Lung microvascular endothelial cell (primary cell): ENCODE measurements around the gene RCL1. TPM values are rescaled to one million over a fixed set of nuclear protein-coding genes. Genes with fewer than 3 reads are reported as not detected.
"Not testable (repeated sequence)": the region's sequence is repeated elsewhere in the genome, so short reads cannot be mapped to it uniquely, and the experiment has no call there.

Source experiments
- DNase-seq, 2 donors: peaks; one replicate each; pipeline versions ENCODE4 v3.0.0 to v3.0.0-alpha.2; 2010; ENCODE audit warnings: low read depth in 2 of 2
- total RNA-seq: library from RNA; depleted of rRNA; stranded (reverse); fragments of >200 nt; gene quantifications from 2 replicates; pipeline ENCODE4 v1.2.1, GENCODE V29; 2014

RCL1 gene
- total RNA-seq, 1 donor from 2014 or later: 12.9 TPM

GRCh38 chr9:4783191-4783590 lies 9.6 kb upstream of the RCL1 start:
- DNase-seq: not testable (repeated sequence)

DNA sequence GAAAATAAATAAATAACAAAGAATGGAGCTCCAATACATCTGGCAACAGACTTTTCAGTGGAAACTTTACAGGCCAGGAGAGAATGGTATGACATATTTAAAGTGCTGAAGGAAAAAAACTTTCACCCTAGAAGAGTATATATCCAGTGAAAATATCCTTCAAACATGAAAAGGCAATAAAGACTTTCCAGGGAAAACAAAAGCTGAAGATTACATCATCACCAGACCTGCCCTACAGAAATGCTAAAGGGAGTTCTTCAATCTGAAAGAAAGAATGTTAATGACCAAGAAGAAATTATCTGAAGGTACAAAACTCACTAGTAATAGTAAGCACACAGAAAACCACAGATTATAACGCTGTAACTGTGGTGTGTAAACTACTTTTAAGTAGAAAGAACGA lies 8.3 kb upstream of the RCL1 start:
- DNase-seq: no peak

- no peak for DNase-seq
Measured at GRCh38 chr9:4786599-4786998, 6.1 kb upstream of the RCL1 start.

- no peak for DNase-seq
Measured at GRCh38 chr9:4787876-4788275, 4.9 kb upstream of the RCL1 start.

DNA sequence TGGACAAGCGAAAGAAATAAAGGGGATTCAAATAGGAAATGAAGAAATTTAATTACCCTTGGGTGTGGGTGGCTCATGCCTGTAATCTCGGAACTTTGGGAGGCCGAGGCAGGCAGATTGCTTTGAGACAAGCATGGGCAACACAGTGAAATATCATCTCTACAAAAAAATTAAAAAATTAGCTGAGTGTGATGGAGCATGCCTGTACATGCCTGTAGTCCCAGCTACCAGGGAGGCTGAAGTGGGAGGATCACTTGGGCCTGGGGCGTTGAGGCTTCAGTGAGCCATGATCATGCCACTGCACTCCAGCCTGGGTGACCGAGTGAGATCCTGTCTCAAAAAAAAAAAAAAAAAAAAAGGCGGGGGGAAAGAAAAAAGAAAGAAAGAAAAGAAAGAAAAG lies 4.0 kb upstream of the RCL1 start:
- DNase-seq: no peak

GRCh38 chr9:4792054-4792571 lies 631 bp upstream of the RCL1 start:
- DNase-seq: no peak

DNA sequence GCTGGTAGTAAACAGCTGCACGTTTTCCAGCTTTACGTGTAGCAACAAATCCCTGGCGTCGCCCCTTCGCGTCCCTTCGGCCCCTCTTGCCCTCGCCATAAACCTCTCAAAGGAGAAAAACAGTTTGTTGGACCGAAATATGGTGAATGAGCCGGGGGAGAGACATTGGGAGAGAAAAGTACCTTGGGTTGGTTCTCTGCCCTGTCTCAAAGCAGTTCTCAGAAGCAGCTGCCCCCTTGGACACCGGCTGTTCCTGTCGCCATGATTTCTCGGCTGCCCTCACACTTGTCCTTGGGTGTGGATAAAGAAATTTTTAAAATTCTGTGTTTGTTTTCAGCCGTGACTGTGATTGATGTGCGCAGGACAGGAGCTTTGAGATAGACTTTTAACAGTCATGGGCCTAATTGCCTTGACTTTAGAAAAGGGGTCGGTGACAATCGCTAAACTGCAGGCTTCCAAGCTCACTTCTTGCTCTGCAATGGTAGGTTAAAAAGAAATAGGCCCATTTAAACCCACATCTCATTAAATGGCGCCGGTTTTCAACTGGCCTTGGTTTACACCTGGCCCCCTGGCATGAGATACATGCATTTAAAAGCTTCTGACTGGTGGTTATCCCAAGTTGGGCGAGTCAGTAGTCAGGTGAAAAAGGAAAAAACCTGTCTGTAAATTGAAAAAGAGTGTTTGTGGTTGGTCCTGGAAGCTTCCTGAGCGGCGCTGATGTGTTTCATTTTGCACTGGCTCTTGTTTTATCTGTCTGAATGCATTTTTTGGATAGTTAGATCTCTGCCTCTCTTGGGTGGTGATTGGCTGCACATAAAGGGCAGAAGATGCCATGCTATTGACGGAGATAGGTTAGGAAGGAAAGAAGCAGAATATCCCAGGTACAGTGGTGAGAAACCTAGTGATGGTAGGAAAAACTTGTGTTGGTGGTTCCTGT lies 983 bp downstream of the RCL1 start:
- peak; percentile 5 to 19 for DNase-seq

DNA sequence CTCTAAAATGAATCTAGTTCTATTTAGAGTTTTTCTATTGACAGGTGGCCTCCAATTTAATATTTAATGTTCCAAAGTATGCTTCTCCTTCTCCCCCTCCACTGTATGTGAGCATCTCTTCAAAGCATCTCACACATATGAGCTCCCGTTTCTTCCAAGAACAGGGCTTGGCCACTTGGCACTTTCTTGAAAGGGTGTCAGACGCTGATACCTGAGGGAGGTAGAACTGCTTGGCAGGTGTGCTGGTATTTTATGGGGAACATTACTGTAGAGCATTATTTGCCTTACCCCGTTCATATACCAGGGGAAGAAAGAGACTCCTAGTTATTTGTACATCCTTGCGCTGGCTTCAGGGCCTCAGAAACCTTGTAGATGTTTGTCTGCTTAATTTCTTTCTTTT lies 1.9 kb downstream of the RCL1 start:
- DNase-seq: no peak

- not testable (repeated sequence) for DNase-seq
Measured at GRCh38 chr9:4795108-4795507, 2.4 kb downstream of the RCL1 start.

DNA sequence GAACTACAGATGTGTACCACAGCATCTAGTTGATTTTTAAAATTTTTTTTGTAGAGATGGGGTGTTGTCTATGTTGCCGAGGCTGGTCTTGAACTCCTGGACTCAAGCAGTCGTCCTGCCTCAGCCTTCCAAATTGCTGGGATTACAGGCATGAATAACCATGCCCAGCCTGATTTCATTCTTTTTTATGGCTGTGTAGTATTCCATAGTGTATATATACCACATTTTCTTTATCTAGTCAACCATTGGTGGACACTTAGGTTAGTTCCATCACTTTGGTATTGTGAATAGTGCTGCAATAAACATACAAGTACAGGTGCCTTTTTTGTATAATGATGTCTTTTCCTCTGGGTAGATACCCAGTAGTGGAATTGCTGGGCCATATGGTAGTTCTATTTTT lies 3.8 kb downstream of the RCL1 start:
- DNase-seq: no peak

GRCh38 chr9:4796988-4797853 lies 4.5 kb downstream of the RCL1 start:
- peak; percentile 52 to 68 for DNase-seq

DNA sequence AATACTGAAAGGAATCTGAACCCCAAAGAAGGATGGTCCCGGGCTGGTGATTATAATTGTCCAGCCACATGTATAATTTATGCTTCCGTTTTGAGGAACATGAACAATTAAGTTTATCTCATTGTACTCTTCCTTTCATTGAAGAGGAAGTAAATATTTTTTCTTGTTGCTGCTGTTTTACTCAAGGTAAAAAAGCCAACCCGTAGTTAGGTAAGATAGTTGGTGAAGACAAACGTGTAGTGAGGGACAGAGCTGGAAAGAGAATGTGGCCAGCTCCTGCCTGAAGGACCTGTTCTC lies 5.1 kb downstream of the RCL1 start:
- DNase-seq: peak in 1 of 2 donors; percentile 20

DNA sequence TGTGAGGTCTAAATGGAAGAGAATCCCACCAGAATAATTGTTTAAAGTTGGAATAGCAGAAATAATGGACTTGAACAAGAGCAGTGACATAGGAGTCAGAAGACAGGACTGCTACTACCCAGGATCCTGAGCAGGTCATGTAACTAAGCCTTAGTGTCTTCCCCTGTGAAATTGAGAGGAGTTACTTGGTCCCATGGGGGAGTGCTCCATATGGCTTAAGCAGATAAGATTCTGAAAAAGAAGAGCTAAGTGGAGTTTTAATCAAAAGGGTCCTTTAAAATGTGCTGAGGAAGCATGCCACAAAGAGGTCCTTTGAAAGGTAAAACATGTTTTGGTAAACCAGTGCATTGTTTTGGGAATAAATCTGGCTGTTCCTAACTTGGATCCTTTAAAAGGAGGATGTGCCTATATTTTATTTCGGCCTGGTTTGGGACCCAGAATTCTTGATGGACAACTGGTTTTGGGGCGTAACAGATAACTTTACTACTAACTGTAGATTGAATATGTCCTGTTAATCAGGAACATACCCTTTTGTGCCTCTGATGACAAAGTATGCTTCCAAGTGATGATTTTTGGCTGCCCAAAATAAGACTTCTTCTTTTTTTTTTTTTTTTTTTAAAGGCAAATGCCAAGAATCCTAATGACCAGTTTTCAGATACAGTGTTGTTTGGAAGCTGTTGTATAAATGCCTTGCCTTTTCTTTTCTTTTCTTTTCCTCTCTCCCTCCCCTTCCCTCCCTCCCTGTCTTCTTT lies 5.7 kb downstream of the RCL1 start:
- DNase-seq: no peak

GRCh38 chr9:4799033-4799430 lies 6.3 kb downstream of the RCL1 start:
- DNase-seq: no peak

DNA sequence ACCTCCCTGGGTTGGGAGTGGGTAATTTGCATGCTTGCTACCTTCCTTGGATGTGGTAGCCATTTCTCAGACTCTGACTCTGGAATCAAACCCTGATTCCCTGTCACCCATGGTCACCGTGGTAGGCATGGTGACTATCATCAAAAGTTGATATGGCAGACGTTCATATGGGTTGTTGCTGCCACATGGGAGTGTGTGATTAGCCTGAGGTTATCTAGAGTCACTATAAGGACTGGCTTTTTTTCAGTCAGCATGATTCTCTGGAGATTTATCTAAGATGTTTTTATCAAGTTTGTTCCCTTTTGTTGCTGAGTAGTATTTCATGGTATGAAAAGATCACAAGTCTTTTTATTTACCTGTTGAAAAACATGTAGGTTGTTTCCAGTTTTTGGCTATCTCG lies 7.0 kb downstream of the RCL1 start:
- DNase-seq: no peak

- DNase-seq: no peak
Measured at GRCh38 chr9:4801156-4801555, 8.4 kb downstream of the RCL1 start.

DNA sequence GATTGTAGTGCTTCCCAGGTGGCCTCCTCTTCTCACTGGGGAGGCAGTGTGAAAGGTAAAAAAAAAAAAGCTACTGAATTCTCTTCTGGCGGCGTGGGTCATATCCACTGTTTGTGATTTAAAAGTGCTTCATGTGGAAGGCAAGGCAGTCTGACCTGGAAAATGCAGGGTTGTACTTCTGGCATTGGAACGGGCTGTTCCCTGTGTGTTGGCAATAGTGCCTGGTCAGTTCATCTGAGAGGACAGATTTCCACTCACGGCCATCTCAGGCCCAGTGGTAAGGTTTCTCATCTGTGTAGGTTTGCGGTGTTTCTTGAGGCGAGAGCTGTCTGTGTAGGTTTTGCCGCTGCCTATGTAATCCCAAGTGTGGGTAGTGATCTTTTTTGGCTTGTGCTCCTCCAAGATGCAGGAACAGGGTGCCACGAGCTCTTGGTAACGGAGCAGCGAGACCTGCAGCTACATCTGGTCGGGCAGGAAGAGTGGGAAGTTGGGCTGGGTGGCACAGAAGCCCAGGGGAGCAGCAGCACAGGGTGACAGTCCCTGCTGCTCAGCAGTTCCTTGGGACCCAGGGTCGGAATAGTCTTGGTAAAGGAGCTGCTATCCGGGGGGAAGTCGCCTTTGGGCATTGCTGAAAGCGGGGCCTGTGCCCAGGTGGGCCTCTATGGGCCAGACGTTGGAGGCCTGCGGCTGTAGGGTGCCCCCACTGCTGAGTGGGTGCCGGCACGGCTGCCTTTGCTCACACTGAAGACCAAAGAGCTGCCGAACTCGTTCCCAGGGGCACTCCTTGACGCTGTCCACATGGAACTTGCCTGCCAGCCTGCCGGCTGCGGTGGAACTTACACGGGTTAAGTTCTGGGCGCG lies 11.2 kb downstream of the RCL1 start:
- DNase-seq: no peak

GRCh38 chr9:4804531-4805016 lies 11.8 kb downstream of the RCL1 start:
- DNase-seq: no peak

DNA sequence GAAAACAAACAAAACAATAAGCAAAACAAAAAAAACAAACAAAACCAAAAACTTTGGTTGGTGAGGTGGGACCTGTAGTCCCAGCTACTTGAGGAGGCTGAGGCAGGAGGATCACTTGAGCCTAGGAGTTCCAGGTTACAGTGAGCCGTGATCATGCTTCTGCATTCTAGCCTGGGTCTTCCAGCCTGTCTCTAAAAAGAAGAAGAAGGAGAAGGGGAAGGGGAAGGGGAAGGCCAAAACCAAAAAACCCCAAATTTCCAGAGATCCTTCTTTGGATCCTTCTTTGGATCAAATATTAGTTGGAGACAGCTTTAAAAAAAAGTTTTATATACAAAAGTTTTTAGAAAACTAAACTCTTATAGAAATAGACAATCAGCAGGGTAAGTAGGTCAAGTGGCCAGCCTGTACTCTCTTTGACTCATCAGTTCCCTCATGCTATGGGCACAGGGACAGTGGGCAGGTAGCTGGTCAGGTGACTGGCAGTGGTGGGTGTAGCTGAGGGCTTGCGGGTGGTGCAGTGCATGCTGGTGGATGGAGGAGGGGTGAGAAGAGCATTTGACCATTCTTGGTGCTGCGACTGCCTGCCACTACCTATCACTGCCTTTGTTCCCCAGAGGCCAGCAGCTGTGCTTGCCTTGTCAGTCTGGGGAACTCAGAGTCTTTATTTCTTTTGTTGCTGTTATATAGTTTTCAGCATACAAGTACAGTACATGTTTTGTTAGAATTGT lies 12.6 kb downstream of the RCL1 start:
- DNase-seq: no peak

- no peak for DNase-seq
Measured at GRCh38 chr9:4810565-4810964, 17.8 kb downstream of the RCL1 start.
